Frontal cortex (tissue), 4 donors: ENCODE measurements around the gene TM2D1. TPM values are rescaled to one million over a fixed set of nuclear protein-coding genes. Genes with fewer than 3 reads are reported as not detected.
"Not testable (repeated sequence)": the region's sequence is repeated elsewhere in the genome, so short reads cannot be mapped to it uniquely, and the experiment has no call there.

ENCODE experiments used
- DNase-seq, 2 donors: peaks; one replicate each; pipeline ENCODE4 v3.0.0; 2012; ENCODE audit warnings: low spot score in 2 of 2
- FAIRE-seq: peaks from 2 replicates; lab custom pipeline; 2012; peaks lifted over from hg19 to GRCh38; lab: Jason Lieb, UNC
- total RNA-seq: library from RNA; depleted of rRNA; stranded (reverse); fragments of >200 nt; gene quantifications from one replicate; pipeline ENCODE4 v1.2.3, GENCODE V29; 2014
- donor health status: control.
- donor health status: control.
- donor health status: control.

TM2D1 gene
- total RNA-seq, 1 donor from 2014 or later = 96.6 TPM

- no peak for FAIRE-seq
- DNase-seq = no peak
Measured at GRCh38 chr1:61727544-61727943, 2.6 kb upstream of the TM2D1 start.

DNA sequence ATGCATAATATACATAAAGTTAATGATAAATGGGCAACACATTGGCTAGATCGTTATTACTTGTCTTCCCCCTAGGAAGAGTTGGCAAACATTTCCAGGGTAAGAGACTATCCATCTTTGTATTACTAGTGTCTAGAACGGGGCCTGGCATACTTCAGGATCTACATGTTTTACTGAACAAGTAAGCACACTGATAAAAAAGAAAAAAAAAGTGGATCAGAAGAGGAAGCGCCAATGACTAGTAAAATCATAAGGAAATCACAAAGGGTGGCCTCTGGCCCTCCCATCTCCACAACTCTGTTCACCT, 482 bp downstream of the TM2D1 start:
- no peak for DNase-seq
- FAIRE-seq = no peak

GRCh38 chr1:61718996-61719663, 5.8 kb downstream of the TM2D1 start:
- not testable (repeated sequence) for FAIRE-seq, DNase-seq

- DNase-seq (no peak), FAIRE-seq (no peak)
Measured at GRCh38 chr1:61711969-61712368, 13.0 kb downstream of the TM2D1 start.

DNA sequence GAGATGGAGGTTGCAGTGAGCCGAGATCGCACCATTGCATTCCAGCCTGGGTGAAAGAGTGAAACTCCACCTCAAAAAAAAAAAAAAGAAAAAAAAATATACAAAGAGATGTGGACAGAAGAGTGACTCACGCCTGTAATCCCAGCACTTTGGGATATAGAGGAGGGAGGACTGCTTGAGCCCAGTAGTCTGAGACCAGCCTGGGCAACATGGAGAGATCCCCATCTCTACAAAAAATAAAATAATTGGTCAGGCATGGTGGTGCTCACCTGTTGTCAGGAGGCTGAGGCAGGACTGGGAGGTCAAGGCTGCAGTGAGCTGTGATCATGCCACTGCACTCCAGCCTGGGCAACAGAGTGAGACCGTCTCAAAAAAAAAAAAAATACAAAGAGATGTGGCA, 13.7 kb downstream of the TM2D1 start:
- FAIRE-seq, DNase-seq: not testable (repeated sequence)

GRCh38 chr1:61709908-61710289, 15.0 kb downstream of the TM2D1 start:
- FAIRE-seq (no peak), DNase-seq (no peak)

DNA sequence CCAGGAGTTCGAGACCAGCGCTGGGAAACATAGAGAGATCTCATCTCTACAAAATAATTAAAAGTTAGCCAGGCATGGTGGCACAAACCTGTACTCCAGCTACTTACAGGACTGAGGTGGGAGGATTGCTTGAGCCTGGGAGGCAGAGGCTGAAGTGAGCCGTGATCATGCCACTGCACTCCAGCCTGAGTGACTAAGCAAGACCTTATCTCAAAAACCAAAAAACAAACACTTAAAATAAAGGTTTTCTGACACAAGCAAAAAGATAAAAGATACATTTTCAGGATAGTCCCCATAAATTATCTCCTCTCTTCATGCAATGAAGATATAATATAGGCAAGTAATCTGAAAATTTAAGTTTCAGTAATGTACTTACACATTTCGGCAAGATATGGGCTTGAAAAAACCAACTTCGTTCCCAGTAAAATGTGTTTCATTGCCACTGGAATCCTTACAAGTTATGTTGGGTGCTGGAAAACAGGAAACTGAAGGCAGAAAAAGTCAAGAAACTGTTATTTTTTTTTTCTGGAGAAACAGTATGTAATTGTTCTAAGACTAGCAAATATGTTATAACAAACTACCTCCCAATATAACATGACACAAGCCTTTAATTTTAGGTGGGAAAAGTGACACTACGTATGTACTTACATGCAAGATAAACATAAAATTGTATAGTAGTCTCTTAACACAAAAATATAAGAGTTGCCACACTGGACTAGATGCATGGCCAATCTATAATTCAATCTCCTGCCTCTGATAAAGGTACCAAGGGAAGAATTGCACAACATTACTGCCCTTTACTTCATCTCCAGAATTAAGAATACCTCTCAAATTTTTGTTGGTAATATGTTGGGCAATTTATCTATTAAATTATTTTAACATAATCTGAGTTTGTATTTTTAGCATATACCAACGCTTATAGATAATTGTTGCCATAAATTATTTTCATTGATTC, 15.7 kb downstream of the TM2D1 start:
- DNase-seq = no peak
- no peak for FAIRE-seq

GRCh38 chr1:61699911-61700851, 24.8 kb downstream of the TM2D1 start:
- no peak for DNase-seq
- FAIRE-seq = no peak

GRCh38 chr1:61692155-61692800, 32.7 kb downstream of the TM2D1 start:
- DNase-seq = no peak
- no peak for FAIRE-seq

DNA sequence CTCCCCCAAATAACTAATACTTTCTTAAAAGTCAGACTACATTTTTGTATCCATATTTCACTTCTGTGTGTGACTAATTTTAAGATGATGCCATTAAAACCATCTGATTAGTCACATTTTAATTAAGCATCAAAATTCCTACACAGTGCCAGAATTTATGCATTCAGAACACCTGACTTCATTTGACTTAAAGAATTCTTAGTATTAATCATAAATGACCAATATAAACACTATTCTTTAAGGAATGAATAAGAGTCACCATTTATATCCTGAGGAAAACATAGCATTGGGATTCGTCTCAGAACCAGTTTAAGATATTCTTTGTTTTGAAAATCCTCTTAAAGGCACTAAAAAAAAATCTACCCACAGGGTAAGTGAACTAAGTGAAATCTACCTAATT, 37.0 kb downstream of the TM2D1 start:
- no peak for DNase-seq
- no peak for FAIRE-seq

GRCh38 chr1:61682891-61683290, 42.0 kb downstream of the TM2D1 start:
- no peak for FAIRE-seq
- no peak for DNase-seq

- FAIRE-seq = no peak
- DNase-seq = no peak
Measured at GRCh38 chr1:61680500-61680899, 44.4 kb downstream of the TM2D1 start.

GRCh38 chr1:61676881-61677280, 48.1 kb downstream of the TM2D1 start:
- FAIRE-seq, DNase-seq: not testable (repeated sequence)

GRCh38 chr1:61674221-61674620, 50.7 kb downstream of the TM2D1 start:
- FAIRE-seq (no peak), DNase-seq (no peak)

- DNase-seq (no peak), FAIRE-seq (no peak)
Measured at GRCh38 chr1:61672376-61672775, 52.6 kb downstream of the TM2D1 start.

GRCh38 chr1:61670445-61670844, 54.5 kb downstream of the TM2D1 start:
- FAIRE-seq (no peak), DNase-seq (no peak)

- DNase-seq (no peak), FAIRE-seq (no peak)
Measured at GRCh38 chr1:61670016-61670415, 54.9 kb downstream of the TM2D1 start.

GRCh38 chr1:61659061-61659460, 65.9 kb downstream of the TM2D1 start:
- FAIRE-seq (no peak), DNase-seq (no peak)

DNA sequence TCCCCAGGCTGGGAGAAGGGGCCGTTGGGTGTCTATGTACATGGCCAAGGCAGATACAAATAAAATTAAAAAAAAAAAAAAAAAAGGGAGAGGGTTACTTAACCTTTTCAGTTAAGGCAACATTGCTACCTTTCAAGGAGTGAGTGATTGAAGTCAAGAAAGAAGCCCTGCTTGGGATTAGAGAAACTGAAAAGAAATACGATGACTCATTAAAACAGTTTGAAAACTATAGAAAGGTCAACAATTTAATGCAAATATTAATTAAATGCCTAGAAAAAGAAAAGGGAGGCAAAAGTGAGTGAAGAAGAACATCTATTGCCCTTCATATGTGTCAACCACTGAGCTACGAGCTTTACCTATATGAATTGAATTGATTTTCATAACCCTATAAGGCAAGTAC, 69.5 kb downstream of the TM2D1 start:
- FAIRE-seq (no peak), DNase-seq (no peak)

DNA sequence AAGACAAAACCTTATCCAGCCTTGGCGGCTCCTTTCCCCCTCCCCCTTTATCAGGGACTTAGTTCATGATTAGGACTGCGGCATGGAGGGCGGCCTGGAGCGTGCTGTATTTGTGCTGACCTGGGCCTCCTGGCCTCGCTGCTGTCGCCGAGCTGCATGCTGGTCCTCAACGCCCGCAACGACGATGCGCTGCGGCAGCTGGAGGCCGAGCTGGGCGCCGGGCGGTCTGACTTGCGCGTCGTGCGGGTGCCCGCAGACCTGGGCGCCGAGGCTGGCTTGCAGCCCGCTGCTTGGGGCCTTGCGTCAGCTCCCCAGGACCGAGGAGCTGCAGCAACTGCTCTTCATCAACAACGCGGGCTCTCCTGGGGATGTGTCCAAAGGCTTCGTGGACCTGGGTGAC, 70.9 kb downstream of the TM2D1 start:
- DNase-seq (no peak), FAIRE-seq (no peak)
